ENCODE data around the gene NBEAL2. TPM values are rescaled to one million over a fixed set of nuclear protein-coding genes. Genes with fewer than 3 reads are reported as not detected.

NBEAL2 gene
- polyA plus RNA-seq, 3 donors, result 10.4 to 622 (median 17.3) TPM

DNA sequence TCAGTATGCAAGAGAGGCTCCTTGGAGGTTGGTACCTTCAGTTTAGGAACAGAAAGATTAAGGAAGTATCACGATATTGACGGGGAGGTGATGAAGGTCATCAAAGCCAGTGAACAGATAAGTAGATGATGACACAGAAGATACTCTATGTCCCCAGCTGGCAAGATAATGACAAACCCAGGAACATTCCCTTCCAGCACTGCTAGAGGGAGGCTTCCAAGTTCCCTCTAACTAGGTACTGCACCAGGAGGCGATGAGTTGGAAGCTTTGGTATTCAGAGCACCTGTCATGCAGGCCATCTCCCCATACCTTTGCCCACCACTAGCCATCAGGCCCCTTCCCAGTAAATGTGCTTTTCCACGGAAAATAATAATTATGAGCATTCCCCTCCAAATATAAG is 40.8 kb downstream of the NBEAL2 start:
- peaks cover 15 to 16% of the 10 kb centered on the region in 2 donors for H3K4me1 ChIP-seq (ENCODE audit: control insufficient read depth in 1 of 2, insufficient read depth in 2 of 2, low read length in 2 of 2)
- H3K79me2 ChIP-seq (ENCODE audit: insufficient read depth, low read length), result peaks cover 35% of the 10 kb centered on the region
- H3K27me3 Mint-ChIP-seq (ENCODE audit: low read depth in 3 of 3), result no peaks in the 10 kb centered on the region
- no peak overlapping the region for H3K4me3 ChIP-seq (replicated peaks in 1 of 3; ENCODE audit: low read depth in 2 of 3, low read length in 3 of 3)
- H3K9ac ChIP-seq (ENCODE audit: insufficient read depth, low read length, poor library complexity, severe bottlenecking), result no peak overlapping the region
- TF ChIP-seq, protein P1, sequence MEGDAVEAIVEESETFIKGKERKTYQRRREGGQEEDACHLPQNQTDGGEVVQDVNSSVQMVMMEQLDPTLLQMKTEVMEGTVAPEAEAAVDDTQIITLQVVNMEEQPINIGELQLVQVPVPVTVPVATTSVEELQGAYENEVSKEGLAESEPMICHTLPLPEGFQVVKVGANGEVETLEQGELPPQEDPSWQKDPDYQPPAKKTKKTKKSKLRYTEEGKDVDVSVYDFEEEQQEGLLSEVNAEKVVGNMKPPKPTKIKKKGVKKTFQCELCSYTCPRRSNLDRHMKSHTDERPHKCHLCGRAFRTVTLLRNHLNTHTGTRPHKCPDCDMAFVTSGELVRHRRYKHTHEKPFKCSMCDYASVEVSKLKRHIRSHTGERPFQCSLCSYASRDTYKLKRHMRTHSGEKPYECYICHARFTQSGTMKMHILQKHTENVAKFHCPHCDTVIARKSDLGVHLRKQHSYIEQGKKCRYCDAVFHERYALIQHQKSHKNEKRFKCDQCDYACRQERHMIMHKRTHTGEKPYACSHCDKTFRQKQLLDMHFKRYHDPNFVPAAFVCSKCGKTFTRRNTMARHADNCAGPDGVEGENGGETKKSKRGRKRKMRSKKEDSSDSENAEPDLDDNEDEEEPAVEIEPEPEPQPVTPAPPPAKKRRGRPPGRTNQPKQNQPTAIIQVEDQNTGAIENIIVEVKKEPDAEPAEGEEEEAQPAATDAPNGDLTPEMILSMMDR (IDR thresholded peaks at IDR 0.05), result no peak
- H3K4me1 Mint-ChIP-seq, result peaks cover 21% of the 10 kb centered on the region
- H3K27ac Mint-ChIP-seq, result peak overlapping the region in 1 of 7 donors; percentile 3
- 100% methylated on average over 3 of the region's 4 CpGs for WGBS (ENCODE audit: insufficient coverage)
- peaks cover 87% of the 10 kb centered on the region for H4K20me1 ChIP-seq (ENCODE audit: insufficient read depth, low read length)
- peaks cover 52 to 83% of the 10 kb centered on the region in 2 donors for H3K36me3 ChIP-seq (replicated peaks in 1 of 2; ENCODE audit: control insufficient read depth in 1 of 2, insufficient read depth in 2 of 2, low read length in 2 of 2)
- H3K27ac ChIP-seq (ENCODE audit: low read depth in 1 of 2, low read length in 2 of 2), result peak overlapping the region in 1 of 2 donors; percentile 4
- H3K9me3 ChIP-seq (replicated peaks in 1 of 2; ENCODE audit: control insufficient read depth in 1 of 2, insufficient read depth in 1 of 2, low read length in 2 of 2), result no peaks in the 10 kb centered on the region
- no peak overlapping the region for H3K4me3 Mint-ChIP-seq
- H3K4me2 ChIP-seq (replicated peaks; ENCODE audit: extremely low read depth, low read length, poor library complexity, severe bottlenecking), result no peak overlapping the region
- no peaks in the 10 kb centered on the region for H3K9me3 Mint-ChIP-seq
- intact Hi-C loops (cut with micrococcal nuclease), result no loop called here
- no peaks in the 10 kb centered on the region for H3K27me3 ChIP-seq (ENCODE audit: control insufficient read depth in 2 of 2, insufficient read depth in 2 of 2, low read length in 2 of 2)
- H3K36me3 Mint-ChIP-seq, result peaks cover 53 to 66% of the 10 kb centered on the region in 2 donors
- no peak overlapping the region for H2AFZ ChIP-seq (ENCODE audit: insufficient read depth, low read depth, low read length, poor library complexity, severe bottlenecking)
- no peak for DNase-seq

DNA sequence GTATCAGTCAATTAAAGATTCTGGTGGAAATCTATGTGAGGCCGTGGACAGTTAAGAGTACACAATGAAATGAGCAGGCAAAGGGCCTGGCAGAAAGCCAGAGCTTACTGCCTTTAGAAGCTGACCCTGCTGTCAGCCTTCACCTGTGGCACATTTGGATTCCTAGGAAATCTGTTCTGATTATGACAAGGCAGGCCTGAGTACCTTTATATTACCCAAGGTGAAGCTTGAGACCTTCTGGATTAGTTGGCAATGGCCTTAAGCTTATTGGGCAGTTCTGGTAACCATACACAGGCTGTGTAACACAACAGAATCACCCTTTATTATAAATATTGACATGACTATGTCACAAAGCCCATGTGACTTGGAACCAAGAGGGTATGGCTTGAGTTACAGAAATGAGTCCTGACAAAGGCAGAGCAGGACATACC is 43.2 kb downstream of the NBEAL2 start:
- peaks cover 11% of the 10 kb centered on the region for H3K4me1 Mint-ChIP-seq

More for the DNA sequence above, 43.2 kb downstream of the NBEAL2 start:
- Histone ChIP-seq H3K4me2 (replicated peaks; ENCODE audit: extremely low read depth, low read length, poor library complexity, severe bottlenecking) (no peak overlapping the region), H3K9ac (ENCODE audit: insufficient read depth, low read length, poor library complexity, severe bottlenecking) (no peak overlapping the region), H3K4me3 (replicated peaks in 1 of 3; ENCODE audit: low read depth in 2 of 3, low read length in 3 of 3) (no peak overlapping the region), H3K9me3 (replicated peaks in 1 of 2; ENCODE audit: control insufficient read depth in 1 of 2, insufficient read depth in 1 of 2, low read length in 2 of 2) (no peaks in the 10 kb centered on the region), H4K20me1 (ENCODE audit: insufficient read depth, low read length) (peaks cover 80% of the 10 kb centered on the region), H3K27ac (ENCODE audit: low read depth in 1 of 2, low read length in 2 of 2) (no peak overlapping the region), H3K36me3 (replicated peaks in 1 of 2; ENCODE audit: control insufficient read depth in 1 of 2, insufficient read depth in 2 of 2, low read length in 2 of 2) (peaks cover 31 to 64% of the 10 kb centered on the region in 2 donors), H2AFZ (ENCODE audit: insufficient read depth, low read depth, low read length, poor library complexity, severe bottlenecking) (no peak overlapping the region), H3K27me3 (ENCODE audit: control insufficient read depth in 2 of 2, insufficient read depth in 2 of 2, low read length in 2 of 2) (no peaks in the 10 kb centered on the region), H3K79me2 (ENCODE audit: insufficient read depth, low read length) (peaks cover 39% of the 10 kb centered on the region), H3K4me1 (ENCODE audit: control insufficient read depth in 1 of 2, insufficient read depth in 2 of 2, low read length in 2 of 2) (peaks cover 5% of the 10 kb centered on the region in 2 donors)
- H3K36me3 Mint-ChIP-seq, result peaks cover 42 to 62% of the 10 kb centered on the region in 2 donors
- H3K9me3 Mint-ChIP-seq, result no peaks in the 10 kb centered on the region
- no peak overlapping the region for H3K4me3 Mint-ChIP-seq
- no peak for DNase-seq
- intact Hi-C loops (cut with micrococcal nuclease), result no loop called here
- no peak overlapping the region for H3K27ac Mint-ChIP-seq
- TF ChIP-seq, protein P1 (IDR thresholded peaks at IDR 0.05), result no peak
- WGBS (ENCODE audit: insufficient coverage), result 100% methylated on average over 1 of the region's 1 CpG
- no peaks in the 10 kb centered on the region for H3K27me3 Mint-ChIP-seq (ENCODE audit: low read depth in 3 of 3)

All from CD14-positive monocyte (primary cell).